Cardiac muscle cell (in vitro differentiated cells and primary cell): ENCODE measurements around the gene SEMA3D. TPM values are rescaled to one million over a fixed set of nuclear protein-coding genes. Genes with fewer than 3 reads are reported as not detected.

Experiments used
- DNase-seq, 2 donors: peaks; one replicate each; pipeline versions ENCODE4 v3.0.0 to v3.0.0-alpha.2; 2010 to 2017; ENCODE audit warnings: low read depth in 1 of 2, low spot score in 1 of 2
- H3K27ac ChIP-seq: fragments of 200-600 bp; sonication (generic); 2 replicates; pipeline ENCODE4 v1.5.1; 2016
- H3K27me3 ChIP-seq: fragments of 200-600 bp; sonication (generic); 2 replicates; pipeline ENCODE4 v1.6.0; 2016; ENCODE audit warnings: control low read depth
- H3K36me3 ChIP-seq: fragments of 200-600 bp; sonication (generic); 2 replicates; pipeline ENCODE4 v1.5.1; 2016; ENCODE audit warnings: control low read depth
- H3K4me1 ChIP-seq: fragments of 200-600 bp; sonication (generic); 2 replicates; pipeline ENCODE4 v1.8.1; 2017; ENCODE audit warnings: low read depth, mild to moderate bottlenecking, mixed run types
- H3K4me3 ChIP-seq: fragments of 200-600 bp; sonication (generic); 2 replicates; pipeline ENCODE4 v1.5.1; 2016; ENCODE audit warnings: mild to moderate bottlenecking
- H3K9me3 ChIP-seq: fragments of 200-600 bp; sonication (generic); 2 replicates; pipeline ENCODE4 v1.5.1; 2017; ENCODE audit warnings: low read depth, mild to moderate bottlenecking, control low read depth
- CTCF ChIP-seq: IDR thresholded peaks from 2 replicates; pipeline ENCODE4 v1.5.1; 2012; ENCODE audit warnings: low read depth, mild to moderate bottlenecking, low read length
- polyA plus RNA-seq: library from polyadenylated mRNA; unstranded; fragments of >200 nt; fragmentation: Nextera tagmentation; extraction: Ambion mirVana; gene quantifications from 2 replicates; pipeline ENCODE4 v1.2.1, GENCODE V29; 2016
- total RNA-seq: library from RNA; depleted of rRNA; stranded (reverse); fragments of >200 nt; gene quantifications from 2 replicates; pipeline ENCODE4 v1.2.3, GENCODE V29; 2016

SEMA3D gene
- total and polyA plus RNA-seq, 2 experiments from 2014 or later: 2.1 to 3.7 TPM

DNA sequence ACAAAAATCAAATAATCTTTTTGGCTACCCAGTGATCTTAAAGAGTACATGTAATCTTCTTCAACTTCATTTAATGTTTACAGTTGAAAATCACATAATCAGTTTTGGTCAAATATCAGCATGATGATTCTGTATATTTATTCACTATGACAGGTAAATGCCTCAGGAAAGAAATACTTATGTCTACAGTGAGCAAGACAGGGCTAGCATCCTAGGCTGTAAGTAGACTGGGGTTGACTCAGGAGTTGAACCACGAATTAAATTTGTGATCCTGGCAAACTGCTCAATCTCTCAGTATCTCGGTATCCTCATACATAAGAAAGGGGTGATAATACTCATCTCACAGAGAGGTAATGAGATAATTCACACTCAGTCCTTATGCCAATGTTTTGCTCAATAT, 71.8 kb downstream of the SEMA3D start:
- DNase-seq: no peak
- Histone ChIP-seq H3K27me3 (no peaks in the 10 kb centered on the region), H3K9me3 (no peaks in the 10 kb centered on the region), H3K4me3 (no peak overlapping the region), H3K36me3 (no peaks in the 10 kb centered on the region), H3K27ac (no peak overlapping the region), H3K4me1 (peaks cover 8% of the 10 kb centered on the region)
- TF ChIP-seq CTCF: no peak

GRCh38 chr7:85114342-85114741, 72.5 kb downstream of the SEMA3D start:
- H3K36me3 ChIP-seq: no peaks in the 10 kb centered on the region
- no peaks in the 10 kb centered on the region for H3K9me3 ChIP-seq
- TF ChIP-seq CTCF: no peak
- no peak overlapping the region for H3K27ac ChIP-seq
- H3K4me1 ChIP-seq: peaks cover 8% of the 10 kb centered on the region
- H3K27me3 ChIP-seq: no peaks in the 10 kb centered on the region
- no peak for DNase-seq
- H3K4me3 ChIP-seq: no peak overlapping the region

GRCh38 chr7:85111761-85112160, 75.1 kb downstream of the SEMA3D start:
- H3K27ac ChIP-seq: no peak overlapping the region
- no peaks in the 10 kb centered on the region for H3K36me3 ChIP-seq
- peak in 1 of 2 donors; percentile 71 for DNase-seq
- TF ChIP-seq CTCF: no peak
- no peaks in the 10 kb centered on the region for H3K9me3 ChIP-seq
- H3K27me3 ChIP-seq: no peaks in the 10 kb centered on the region
- H3K4me1 ChIP-seq: peaks cover 8% of the 10 kb centered on the region
- H3K4me3 ChIP-seq: no peak overlapping the region

GRCh38 chr7:85106719-85107118, 80.1 kb downstream of the SEMA3D start:
- no peak for DNase-seq
- no peaks in the 10 kb centered on the region for H3K27me3 ChIP-seq
- TF ChIP-seq CTCF: no peak
- H3K4me1 ChIP-seq: peaks cover 9% of the 10 kb centered on the region
- no peak overlapping the region for H3K27ac ChIP-seq
- H3K36me3 ChIP-seq: no peaks in the 10 kb centered on the region
- H3K4me3 ChIP-seq: no peak overlapping the region
- no peaks in the 10 kb centered on the region for H3K9me3 ChIP-seq

DNA sequence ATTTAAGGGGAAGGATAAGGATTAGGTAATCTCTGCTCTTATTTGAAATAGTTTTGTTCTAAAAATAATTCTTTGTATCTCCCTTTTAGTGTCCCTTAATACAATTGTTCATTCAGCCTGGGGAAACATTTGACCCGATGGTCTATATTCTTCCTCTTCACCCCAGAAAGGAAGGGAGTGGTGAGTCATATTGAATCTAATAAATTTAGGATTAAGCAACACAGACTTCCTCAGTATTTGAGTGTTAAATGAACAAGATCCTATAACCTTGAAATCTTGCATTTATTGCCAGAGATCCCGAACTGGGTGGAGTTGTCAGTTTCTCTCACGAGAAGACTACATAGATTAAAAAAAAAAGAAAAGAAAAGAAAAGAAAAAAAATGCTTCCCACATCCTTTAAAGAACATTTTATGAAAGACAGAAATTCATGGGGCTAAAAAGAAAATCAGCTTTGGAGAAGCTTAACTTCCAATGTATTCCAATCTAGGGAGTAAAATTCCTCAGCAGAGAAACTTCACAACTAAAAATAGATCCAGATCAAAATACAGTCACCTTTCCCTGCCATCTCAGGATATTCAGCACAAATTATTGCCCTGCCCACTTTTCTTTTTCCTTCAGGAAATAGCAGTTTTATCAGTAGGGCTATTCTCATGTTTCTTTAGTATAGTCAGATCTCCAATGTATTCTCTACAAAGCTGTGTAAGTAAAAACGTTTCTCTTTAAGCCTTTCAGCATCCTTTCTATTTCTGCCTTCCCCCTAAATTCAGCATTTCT, 82.2 kb downstream of the SEMA3D start:
- H3K4me3 ChIP-seq: no peak overlapping the region
- H3K27me3 ChIP-seq: no peaks in the 10 kb centered on the region
- H3K4me1 ChIP-seq: peaks cover 9% of the 10 kb centered on the region
- H3K27ac ChIP-seq: no peak overlapping the region
- DNase-seq: peak in 1 of 2 donors; percentile 57
- H3K36me3 ChIP-seq: no peaks in the 10 kb centered on the region
- no peak for TF ChIP-seq CTCF
- H3K9me3 ChIP-seq: no peaks in the 10 kb centered on the region
